Epidermal melanocyte (primary cell): Measurements from ENCODE around the gene CA12.

Experiments used
- DNase-seq: peaks from one replicate; pipeline ENCODE4 v3.0.0; 2011; ENCODE audit warnings: low spot score; ENCODE audit not compliant: insufficient read length

The CA12 gene

DNA sequence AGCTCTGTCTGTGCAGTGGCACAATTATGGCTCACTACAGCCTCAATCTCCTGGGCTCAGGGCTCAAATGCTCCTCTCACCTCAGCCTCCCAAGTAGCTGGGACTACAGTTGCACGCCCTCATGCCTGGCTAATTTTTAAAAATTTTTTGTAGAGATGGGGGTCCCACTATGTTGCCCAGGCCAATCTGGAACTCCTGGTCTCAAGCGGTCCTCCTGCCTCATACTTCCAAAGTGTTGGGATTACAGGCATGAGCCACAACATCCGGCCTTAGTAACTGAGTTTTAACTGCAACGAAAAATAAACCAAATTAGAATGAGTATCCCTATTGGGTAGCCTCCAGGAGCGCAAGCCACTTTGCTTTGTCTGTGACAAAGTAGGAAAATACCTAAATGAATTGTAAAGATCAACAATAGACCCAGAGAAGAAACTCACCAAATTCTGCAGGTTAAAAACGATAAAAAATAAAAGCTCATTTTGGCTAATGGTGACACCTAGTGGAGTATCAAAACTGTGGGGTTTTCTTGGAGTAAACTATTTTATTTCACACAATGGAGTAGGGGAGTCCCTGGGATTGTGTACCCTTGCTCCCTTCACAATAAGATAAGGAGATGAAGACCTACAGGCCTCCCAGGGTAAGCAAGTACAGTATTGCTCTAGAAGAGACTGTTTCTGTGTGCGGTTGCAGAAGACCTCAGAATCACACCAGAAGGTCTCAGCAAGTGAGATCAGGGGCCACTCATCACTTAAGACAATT, 21.0 kb upstream of the CA12 start:
- peak; percentile 39 for DNase-seq

DNA sequence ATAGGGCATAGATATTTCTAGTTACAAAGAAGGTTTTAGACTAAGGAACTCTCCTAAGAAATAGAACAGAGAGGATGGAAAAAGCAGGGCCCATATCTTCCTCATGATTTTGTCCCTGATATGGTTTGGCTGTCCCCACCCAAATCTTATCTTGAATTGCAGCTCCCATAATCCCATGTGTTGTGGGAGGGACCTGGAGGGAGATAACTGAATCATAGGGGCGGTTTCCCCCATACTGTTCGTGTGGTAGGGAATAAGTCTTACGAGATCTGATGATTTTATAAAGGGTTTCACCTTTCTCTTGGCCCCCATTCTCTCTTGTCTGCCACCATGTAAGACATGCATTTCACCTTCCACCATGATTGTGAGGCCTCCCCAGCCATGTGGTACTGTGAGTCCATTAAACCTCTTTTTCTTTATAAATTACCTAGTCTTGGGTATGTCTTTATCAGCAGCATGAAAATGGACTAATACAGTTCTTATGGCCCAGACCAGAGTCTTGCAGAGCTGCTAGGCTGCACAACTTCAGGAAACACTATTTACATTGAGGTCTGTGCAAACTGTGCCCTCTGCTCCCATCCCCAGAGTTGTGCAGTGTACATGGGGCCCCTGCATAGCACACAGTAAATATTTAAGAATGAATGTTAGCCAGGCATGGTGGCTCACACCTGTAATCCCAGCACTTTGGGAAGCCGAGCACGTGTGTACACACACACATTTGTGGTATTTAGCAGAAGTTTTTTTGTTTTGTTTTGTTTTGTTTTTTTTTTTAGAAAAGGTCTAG, 20.3 kb upstream of the CA12 start:
- no peak for DNase-seq

GRCh38 chr15:63401078-63401477, 19.4 kb upstream of the CA12 start:
- no peak for DNase-seq

GRCh38 chr15:63398456-63398855, 16.8 kb upstream of the CA12 start:
- no peak for DNase-seq

DNA sequence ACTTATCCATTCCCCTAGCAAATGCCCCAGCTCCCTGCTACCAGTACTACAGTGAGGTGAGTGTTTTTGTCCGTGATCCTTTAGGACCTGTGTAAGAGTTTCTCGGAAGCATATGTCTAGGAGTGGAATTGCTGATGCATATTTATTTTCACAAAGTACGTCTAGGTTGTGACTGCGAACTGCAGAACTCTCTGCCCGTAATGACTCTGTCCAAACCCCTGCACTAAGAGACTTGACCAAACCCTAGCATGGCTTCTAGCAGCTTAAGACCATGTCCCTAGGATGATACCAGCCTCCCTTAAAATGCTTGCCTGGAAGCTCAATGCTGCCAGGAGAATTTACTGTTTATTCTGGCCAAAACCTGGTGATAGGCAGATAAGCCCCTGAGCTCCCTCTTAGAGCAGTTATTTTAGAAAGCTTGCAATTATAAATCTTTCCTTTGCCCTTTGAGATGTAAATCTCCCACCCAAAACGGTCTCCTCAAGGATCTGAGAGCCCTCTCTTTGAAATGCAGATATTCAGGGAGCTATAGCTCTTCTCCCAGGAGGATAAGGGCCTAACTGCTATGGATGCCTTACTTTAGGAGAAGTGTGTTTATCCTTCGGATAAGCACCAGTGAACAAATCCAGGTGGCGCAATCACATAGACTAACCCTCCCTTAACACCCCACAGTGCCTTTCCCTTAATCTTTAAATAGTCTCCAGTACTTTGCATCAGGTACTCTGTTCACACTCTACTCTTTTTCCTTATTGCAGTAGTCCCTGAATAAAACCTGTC, 14.7 kb upstream of the CA12 start:
- no peak for DNase-seq

DNA sequence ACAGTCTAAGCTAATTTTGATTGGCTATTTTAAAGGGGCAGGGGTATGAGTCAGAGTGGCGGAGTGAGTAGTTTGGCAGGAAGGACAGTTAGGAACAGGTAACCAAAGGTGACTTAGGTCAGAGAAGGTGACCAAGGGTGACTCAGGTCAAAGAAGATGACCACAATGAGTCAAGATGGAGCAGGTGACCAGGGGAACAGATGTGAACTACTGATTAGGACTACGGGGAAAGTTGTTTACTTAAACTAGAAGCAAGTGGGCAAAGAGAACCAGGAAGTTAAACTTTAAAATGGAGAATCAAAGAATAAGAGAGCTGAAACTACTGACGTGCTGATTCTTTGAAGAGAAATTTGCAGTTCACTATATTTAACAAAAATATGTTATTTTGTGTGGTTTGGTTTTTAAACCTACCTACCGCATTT, 14.1 kb upstream of the CA12 start:
- DNase-seq = no peak

- no peak for DNase-seq
Observed at GRCh38 chr15:63392361-63393009, 10.8 kb upstream of the CA12 start.

DNA sequence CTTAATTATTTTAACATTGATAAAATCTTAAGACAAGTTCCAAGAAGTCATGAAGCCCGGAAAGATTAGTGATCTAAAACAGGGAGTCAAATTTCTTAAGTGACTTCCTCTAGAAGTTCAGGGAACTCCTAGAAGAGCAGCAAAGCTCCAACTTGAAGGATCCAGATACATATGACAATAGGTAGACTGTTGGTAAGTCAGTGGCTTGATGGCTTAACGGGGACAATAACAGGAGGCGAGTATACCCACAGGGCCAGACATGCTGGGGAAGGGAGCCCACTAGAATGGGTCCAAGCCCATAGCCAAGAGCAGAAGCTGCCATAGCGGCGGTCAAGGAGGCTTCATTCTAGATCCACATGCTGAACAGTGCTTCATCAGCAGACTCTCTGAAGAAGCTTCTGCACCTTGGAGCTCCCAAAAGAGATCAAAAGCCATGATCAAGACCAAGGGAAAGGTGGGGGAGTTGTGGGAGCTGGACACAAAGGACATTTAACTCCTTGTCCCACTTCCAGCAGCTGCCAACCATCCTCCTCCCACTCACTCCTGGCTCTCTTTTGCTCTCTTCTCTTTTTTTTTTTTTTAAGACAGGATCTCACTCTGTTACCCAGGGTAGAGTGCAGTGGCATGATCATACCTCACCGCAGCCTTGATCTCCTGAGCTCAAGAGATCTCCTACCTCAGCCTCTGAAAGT, 10.2 kb upstream of the CA12 start:
- DNase-seq = no peak

- no peak for DNase-seq
Observed at GRCh38 chr15:63390689-63391088, 9.0 kb upstream of the CA12 start.

DNA sequence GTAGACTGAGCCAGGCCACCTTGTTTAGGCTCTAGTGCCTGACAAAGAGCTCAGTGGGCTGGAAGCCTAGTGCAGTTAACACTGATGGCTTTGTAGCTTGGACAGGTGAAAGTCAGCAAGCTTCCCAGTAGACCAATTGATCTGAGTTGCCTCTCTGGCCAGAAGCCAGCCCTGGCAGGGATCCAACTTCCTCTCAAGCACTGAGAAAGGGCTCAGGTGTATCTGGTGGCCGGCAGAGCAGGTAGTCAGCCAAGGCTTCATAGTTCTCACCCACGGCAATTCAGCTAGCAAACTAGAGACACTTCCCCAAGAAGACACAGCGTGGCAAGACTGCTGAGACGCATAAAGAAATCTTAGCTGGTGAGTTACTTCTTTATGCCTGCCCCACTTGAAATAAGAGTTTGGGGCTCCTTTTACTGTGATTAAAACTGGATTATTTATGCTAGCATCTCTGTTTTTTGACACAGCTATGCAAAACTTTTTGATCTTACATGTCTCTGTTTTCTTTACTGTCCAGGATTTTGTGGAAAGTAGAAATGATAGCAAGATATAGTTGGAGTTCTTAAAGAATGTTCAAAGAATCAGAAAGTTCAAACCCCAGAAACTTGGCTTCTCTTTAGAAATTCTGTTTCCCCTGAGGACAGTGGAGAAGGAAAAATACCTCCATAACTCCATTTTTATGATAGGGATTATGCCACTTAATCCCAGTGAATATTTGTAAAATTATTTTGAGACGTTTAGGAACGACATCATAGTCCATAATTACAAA, 8.4 kb upstream of the CA12 start:
- DNase-seq = no peak

DNA sequence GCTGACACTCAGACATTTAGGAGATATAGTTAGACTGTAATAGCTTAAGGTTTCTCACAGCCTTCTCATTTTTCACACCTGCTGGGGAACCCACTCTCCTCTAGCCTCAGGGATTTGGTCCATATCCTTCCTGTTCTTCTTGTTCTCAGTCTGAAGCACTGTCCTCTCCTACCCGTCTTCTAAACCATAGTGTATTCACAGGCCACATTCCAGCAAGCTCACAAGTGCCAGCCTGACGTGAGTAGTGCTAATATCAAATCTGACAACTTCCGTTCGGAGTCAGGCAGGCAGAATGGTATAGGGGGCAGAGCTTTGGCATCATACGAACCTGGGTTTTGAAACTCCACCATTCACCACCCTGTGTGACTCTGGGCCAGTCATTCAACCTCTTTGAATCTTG, 6.9 kb upstream of the CA12 start:
- DNase-seq = no peak

- no peak for DNase-seq
Observed at GRCh38 chr15:63387748-63388493, 6.3 kb upstream of the CA12 start.

DNA sequence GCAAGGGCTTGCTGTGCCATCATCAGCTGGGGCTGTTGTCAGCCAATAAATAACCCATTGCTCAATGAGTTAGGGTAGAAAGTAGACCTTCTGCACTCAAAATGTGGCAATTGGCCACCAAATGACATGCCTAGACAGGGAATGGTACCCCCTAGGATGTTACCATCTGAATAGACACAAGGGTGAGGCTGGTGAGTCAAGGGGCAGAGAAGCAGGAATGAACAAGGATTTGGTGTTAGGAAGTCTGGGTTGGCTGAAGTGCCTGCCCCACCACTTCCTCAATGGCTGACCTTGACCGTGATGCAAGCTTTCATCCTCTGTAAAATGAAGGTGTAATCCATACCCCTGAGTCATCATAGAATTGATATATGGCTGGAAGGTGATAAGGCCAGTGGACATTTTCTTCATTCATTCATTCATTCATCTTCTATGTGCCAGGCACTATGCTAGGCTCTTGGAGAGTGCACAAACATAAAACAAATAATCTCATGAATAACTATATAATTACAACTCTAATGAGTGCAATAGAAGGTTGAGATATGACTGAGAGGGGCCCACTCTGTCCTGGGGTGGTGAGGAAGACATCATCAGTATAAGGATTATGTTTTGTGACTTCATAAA, 4.4 kb upstream of the CA12 start:
- DNase-seq = no peak

DNA sequence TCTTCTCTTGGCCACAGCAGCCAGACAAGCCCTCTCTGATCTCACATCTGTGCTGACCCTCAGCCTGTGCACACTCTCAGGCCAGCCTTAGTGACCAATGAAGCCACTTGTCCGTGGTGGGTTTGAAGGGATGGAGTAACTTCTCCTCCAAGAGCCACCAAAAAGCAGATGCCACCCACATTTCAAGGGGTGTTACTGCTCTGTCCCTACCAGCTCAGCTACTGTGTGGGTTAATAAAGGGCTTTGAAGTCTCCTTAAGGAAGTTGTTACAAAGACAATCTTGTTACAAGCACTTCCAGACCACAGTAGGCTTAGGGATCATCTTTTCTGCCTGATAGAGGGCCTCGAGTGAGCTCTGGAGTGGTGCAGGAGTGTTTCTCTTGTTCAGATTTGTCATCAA, 3.3 kb upstream of the CA12 start:
- no peak for DNase-seq

DNA sequence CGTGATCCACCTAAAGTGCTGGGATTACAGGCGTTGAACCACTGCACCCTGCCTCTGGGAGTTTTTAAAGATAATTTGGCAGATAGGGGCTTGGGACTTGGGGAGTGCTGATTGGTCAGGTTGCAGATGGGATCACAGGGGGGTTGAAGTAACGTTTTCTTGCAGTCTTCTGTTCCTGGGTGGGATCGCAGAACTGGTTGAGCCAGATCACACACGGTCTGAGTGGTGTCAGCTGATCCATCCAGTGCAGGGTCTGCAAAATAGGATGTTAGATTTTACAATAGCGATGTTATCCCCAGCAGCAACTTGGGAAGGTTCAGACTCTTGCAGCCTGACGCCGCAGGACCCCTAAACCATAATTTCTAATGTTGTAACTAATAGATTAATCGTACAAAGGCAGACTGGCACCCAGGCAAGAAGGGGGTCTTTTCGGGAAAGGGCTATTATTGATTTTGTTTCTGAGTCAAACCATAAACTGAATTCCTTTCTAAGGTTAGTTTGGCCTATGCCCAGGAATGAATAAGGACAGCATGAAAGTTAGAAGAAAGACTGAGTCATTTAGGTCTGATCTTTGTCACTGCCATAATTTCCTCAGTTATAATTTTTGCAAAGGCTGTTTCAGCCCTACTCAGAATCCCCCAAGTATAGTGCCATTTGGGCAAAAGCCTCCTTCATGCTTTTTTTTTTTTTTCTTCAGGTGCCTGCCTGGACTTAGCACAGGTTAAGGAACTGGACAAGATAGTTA, 1.5 kb upstream of the CA12 start:
- DNase-seq = no peak

- DNase-seq = no peak
Observed at GRCh38 chr15:63380808-63381282, 801 bp downstream of the CA12 start.

DNA sequence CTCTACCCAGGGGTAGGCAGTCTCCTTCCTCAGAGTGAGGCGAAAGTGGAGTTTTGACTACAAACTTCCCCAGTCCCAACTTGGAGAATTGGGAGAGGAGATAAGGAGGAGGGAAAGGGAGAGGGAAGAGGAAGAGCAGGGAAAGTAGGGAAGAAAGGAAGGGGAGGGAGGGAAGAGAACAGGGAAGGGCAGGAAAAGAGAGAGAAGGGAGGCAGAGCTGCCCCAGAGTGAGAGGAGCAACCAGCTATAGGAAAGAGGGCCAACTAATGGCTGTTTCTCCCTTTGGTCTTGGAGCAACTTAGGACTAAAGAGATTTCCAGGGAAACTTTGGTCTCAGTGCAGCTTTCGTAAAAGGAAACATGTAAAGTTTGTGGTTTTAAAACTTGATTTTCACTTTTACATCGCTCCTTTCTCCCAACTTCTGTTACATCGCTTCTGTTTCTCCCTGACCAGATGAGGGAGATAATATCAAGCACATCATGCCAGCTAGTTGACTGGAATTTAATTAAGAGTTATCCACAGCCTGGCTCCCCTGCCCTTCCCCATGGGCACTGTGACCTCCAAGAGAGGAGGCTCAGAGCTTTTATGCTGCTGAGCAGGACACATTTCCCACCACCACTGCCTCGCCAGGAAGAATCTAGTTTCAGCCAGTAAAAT, 1.4 kb downstream of the CA12 start:
- no peak for DNase-seq
